ENCODE measurements around the gene NFU1. TPM values are rescaled to one million over a fixed set of nuclear protein-coding genes. Genes with fewer than 3 reads are reported as not detected.

NFU1 gene
- total and polyA plus RNA-seq, 2 of the 13 experiments (the other 11 are each of a cell fraction or from before 2014, with no cell fraction given), result 39.1 to 84.0 TPM

- peak; percentile 14 for TF ChIP-seq TBL1XR1 (IDR thresholded peaks at IDR 0.05; ENCODE audit: borderline replicate concordance, low read length, partially characterized antibody)
- peak; percentile 83 for TF ChIP-seq ZBTB7B (CRISPR knock-in tag; IDR thresholded peaks at IDR 0.05)
- TF ChIP-seq NR2F2 (IDR thresholded peaks at IDR 0.05; ENCODE audit: borderline replicate concordance, low read depth), result no peak; the same call in 1 of the 2 replicates
- peak; percentile 49; the same call in 1 of the 2 replicates for TF ChIP-seq HDAC2 (CRISPR knock-in tag; IDR thresholded peaks at IDR 0.05)
- no peak for TF ChIP-seq RBM22 (optimal IDR thresholded peaks at IDR 0.05; ENCODE audit: low read length)
- TF ChIP-seq ZNF331 (CRISPR knock-in tag; IDR thresholded peaks at IDR 0.05), result no peak; the same call in 1 of the 2 replicates
- TF ChIP-seq, protein P1, sequence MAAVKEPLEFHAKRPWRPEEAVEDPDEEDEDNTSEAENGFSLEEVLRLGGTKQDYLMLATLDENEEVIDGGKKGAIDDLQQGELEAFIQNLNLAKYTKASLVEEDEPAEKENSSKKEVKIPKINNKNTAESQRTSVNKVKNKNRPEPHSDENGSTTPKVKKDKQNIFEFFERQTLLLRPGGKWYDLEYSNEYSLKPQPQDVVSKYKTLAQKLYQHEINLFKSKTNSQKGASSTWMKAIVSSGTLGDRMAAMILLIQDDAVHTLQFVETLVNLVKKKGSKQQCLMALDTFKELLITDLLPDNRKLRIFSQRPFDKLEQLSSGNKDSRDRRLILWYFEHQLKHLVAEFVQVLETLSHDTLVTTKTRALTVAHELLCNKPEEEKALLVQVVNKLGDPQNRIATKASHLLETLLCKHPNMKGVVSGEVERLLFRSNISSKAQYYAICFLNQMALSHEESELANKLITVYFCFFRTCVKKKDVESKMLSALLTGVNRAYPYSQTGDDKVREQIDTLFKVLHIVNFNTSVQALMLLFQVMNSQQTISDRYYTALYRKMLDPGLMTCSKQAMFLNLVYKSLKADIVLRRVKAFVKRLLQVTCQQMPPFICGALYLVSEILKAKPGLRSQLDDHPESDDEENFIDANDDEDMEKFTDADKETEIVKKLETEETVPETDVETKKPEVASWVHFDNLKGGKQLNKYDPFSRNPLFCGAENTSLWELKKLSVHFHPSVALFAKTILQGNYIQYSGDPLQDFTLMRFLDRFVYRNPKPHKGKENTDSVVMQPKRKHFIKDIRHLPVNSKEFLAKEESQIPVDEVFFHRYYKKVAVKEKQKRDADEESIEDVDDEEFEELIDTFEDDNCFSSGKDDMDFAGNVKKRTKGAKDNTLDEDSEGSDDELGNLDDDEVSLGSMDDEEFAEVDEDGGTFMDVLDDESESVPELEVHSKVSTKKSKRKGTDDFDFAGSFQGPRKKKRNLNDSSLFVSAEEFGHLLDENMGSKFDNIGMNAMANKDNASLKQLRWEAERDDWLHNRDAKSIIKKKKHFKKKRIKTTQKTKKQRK (IDR thresholded peaks at IDR 0.05; ENCODE audit: low read length), result no peak
- peak; percentile 63; the same call in 1 of the 2 replicates for TF ChIP-seq ZNF775 (CRISPR knock-in tag; IDR thresholded peaks at IDR 0.05; ENCODE audit: borderline replicate concordance)
- TF ChIP-seq DPF2 (CRISPR knock-in tag; IDR thresholded peaks at IDR 0.05; ENCODE audit: borderline replicate concordance, low read depth), result no peak
- TF ChIP-seq, protein P2, sequence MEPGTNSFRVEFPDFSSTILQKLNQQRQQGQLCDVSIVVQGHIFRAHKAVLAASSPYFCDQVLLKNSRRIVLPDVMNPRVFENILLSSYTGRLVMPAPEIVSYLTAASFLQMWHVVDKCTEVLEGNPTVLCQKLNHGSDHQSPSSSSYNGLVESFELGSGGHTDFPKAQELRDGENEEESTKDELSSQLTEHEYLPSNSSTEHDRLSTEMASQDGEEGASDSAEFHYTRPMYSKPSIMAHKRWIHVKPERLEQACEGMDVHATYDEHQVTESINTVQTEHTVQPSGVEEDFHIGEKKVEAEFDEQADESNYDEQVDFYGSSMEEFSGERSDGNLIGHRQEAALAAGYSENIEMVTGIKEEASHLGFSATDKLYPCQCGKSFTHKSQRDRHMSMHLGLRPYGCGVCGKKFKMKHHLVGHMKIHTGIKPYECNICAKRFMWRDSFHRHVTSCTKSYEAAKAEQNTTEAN (CRISPR knock-in tag; conservative IDR thresholded peaks at IDR 0.05), result peak; percentile 85
- peak; percentile 87 for TF ChIP-seq ZNF788 (CRISPR knock-in tag; IDR thresholded peaks at IDR 0.05; ENCODE audit: borderline replicate concordance)
- peak; percentile 86; the same call in 1 of the 2 replicates for TF ChIP-seq EED (CRISPR knock-in tag; IDR thresholded peaks at IDR 0.05)
- 0 out of 2 replicates have a peak, but pooled peaks have one; percentile 13 for TF ChIP-seq KDM1A (CRISPR knock-in tag; IDR thresholded peaks at IDR 0.05)
- peak; percentile 47; the same call in 1 of the 2 replicates for TF ChIP-seq MIER3 (CRISPR knock-in tag; IDR thresholded peaks at IDR 0.05; ENCODE audit: borderline replicate concordance)
- TF ChIP-seq TERF1 (CRISPR knock-in tag; IDR thresholded peaks at IDR 0.05), result 0 out of 2 replicates have a peak, but pooled peaks have one; percentile 22
- TF ChIP-seq, protein P3, sequence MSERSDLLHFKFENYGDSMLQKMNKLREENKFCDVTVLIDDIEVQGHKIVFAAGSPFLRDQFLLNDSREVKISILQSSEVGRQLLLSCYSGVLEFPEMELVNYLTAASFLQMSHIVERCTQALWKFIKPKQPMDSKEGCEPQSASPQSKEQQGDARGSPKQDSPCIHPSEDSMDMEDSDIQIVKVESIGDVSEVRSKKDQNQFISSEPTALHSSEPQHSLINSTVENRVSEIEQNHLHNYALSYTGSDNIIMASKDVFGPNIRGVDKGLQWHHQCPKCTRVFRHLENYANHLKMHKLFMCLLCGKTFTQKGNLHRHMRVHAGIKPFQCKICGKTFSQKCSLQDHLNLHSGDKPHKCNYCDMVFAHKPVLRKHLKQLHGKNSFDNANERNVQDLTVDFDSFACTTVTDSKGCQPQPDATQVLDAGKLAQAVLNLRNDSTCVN (CRISPR knock-in tag; IDR thresholded peaks at IDR 0.05; ENCODE audit: borderline replicate concordance), result 0 out of 2 replicates have a peak, but pooled peaks have one; percentile 11
- TF ChIP-seq TFDP2 (CRISPR knock-in tag; IDR thresholded peaks at IDR 0.05), result peak; percentile 88
- TF ChIP-seq SAFB2 (CRISPR knock-in tag; IDR thresholded peaks at IDR 0.05; ENCODE audit: borderline replicate concordance, low read depth), result peak; percentile 99
These were observed 50.2 kb downstream of the NFU1 start, which contains the start of gene GFPT1 (continued) for GRCh38 chr2:69386789-69387734.

Data from HepG2 (cell line).